HG03097 (cell line): ENCODE measurements around the gene KDM4C.
"Not testable (repeated sequence)": the region's sequence is repeated elsewhere in the genome, so short reads cannot be mapped to it uniquely, and the experiment has no call there.

Experiments
- ATAC-seq: cut with Tn5 transposase; IDR thresholded peaks from one replicate; pipeline ENCODE4 v1.9.1; 2021; ENCODE audit not compliant: unreplicated experiment, low FRiP score

KDM4C gene

GRCh38 chr9:7006417-7006816 is 248.6 kb downstream of the KDM4C start:
- ATAC-seq: no peak

GRCh38 chr9:7008411-7008810 is 250.6 kb downstream of the KDM4C start:
- ATAC-seq: no peak

GRCh38 chr9:7009065-7009464 is 251.3 kb downstream of the KDM4C start:
- no peak for ATAC-seq

- ATAC-seq: peak; percentile 72
These were observed 253.8 kb downstream of the KDM4C start for GRCh38 chr9:7011395-7012067.

GRCh38 chr9:7027996-7028395 is 270.2 kb downstream of the KDM4C start:
- ATAC-seq: no peak

- ATAC-seq: no peak
These were observed 270.8 kb downstream of the KDM4C start for GRCh38 chr9:7028591-7028990.

GRCh38 chr9:7030943-7031342 is 273.2 kb downstream of the KDM4C start:
- ATAC-seq: not testable (repeated sequence)

GRCh38 chr9:7033076-7034045 is 275.6 kb downstream of the KDM4C start:
- ATAC-seq: no peak

GRCh38 chr9:7037176-7037575 is 279.4 kb downstream of the KDM4C start:
- ATAC-seq: no peak

GRCh38 chr9:7042124-7042523 is 284.4 kb downstream of the KDM4C start:
- ATAC-seq: no peak

GRCh38 chr9:7045361-7045760 is 287.6 kb downstream of the KDM4C start:
- no peak for ATAC-seq

- no peak for ATAC-seq
These were observed 293.9 kb downstream of the KDM4C start for GRCh38 chr9:7051711-7052110.

- no peak for ATAC-seq
These were observed 296.1 kb downstream of the KDM4C start for GRCh38 chr9:7053903-7054302.

GRCh38 chr9:7055171-7055903 is 297.6 kb downstream of the KDM4C start:
- ATAC-seq: no peak

- no peak for ATAC-seq
These were observed 298.5 kb downstream of the KDM4C start for GRCh38 chr9:7056254-7056653.

GRCh38 chr9:7058473-7058872 is 300.7 kb downstream of the KDM4C start:
- ATAC-seq: no peak

GRCh38 chr9:7067169-7067568 is 309.4 kb downstream of the KDM4C start:
- no peak for ATAC-seq

- ATAC-seq: no peak
These were observed 314.1 kb downstream of the KDM4C start for GRCh38 chr9:7071916-7072315.

GRCh38 chr9:7073706-7074105 is 315.9 kb downstream of the KDM4C start:
- no peak for ATAC-seq

GRCh38 chr9:7075154-7075553 is 317.4 kb downstream of the KDM4C start:
- ATAC-seq: no peak

- no peak for ATAC-seq
These were observed 321.3 kb downstream of the KDM4C start for GRCh38 chr9:7079051-7079450.
